Epithelial cell of proximal tubule (primary cell): ENCODE measurements around the gene MS4A15. TPM values are rescaled to one million over a fixed set of nuclear protein-coding genes. Genes with fewer than 3 reads are reported as not detected.
"Not testable (repeated sequence)": the region's sequence is repeated elsewhere in the genome, so short reads cannot be mapped to it uniquely, and the experiment has no call there.

Experiments used
- DNase-seq: peaks from one replicate; pipeline ENCODE4 v3.0.0-alpha.2; 2011; ENCODE audit warnings: low read depth
- H3K4me3 ChIP-seq: 2 replicates; pipeline ENCODE4 v1.5.1; 2011; ENCODE audit warnings: low read depth, mild to moderate bottlenecking, low read length
- CTCF ChIP-seq: conservative IDR thresholded peaks from 2 replicates; pipeline ENCODE4 v1.5.1; 2012; ENCODE audit warnings: low read depth, mild to moderate bottlenecking, low read length
- total RNA-seq: library from RNA; depleted of rRNA; stranded (reverse); fragments of >200 nt; gene quantifications from 2 replicates; pipeline ENCODE4 v1.2.3, GENCODE V29; 2015

Gene MS4A15
- total RNA-seq = not detected in 2 replicates

GRCh38 chr11:60756307-60757032 lies at the start of gene MS4A15:
TSS of gene MS4A15 (plus strand) at chr11:60756867. CDS start at chr11:60763734, 6,867 bp downstream.
- TF ChIP-seq CTCF = peak; percentile 50
- no peak for DNase-seq
- H3K4me3 ChIP-seq = no peak within 1 kb of the TSS

- DNase-seq = no peak
- TF ChIP-seq CTCF = no peak
- no peak overlapping the region for H3K4me3 ChIP-seq
These were observed 49.7 kb upstream of the MS4A15 start for GRCh38 chr11:60706931-60707330.

GRCh38 chr11:60710482-60710881 lies 46.2 kb upstream of the MS4A15 start:
- TF ChIP-seq CTCF = peak; percentile 17
- no peak for DNase-seq
- no peak overlapping the region for H3K4me3 ChIP-seq

GRCh38 chr11:60711276-60711675 lies 45.4 kb upstream of the MS4A15 start:
- no peak for TF ChIP-seq CTCF
- no peak for DNase-seq
- H3K4me3 ChIP-seq = no peak overlapping the region

GRCh38 chr11:60713423-60713822 lies 43.2 kb upstream of the MS4A15 start:
- H3K4me3 ChIP-seq, DNase-seq: not testable (repeated sequence)

GRCh38 chr11:60717956-60718355 lies 38.7 kb upstream of the MS4A15 start:
- no peak for TF ChIP-seq CTCF
- DNase-seq = no peak
- no peak overlapping the region for H3K4me3 ChIP-seq

- DNase-seq = no peak
- no peak overlapping the region for H3K4me3 ChIP-seq
- TF ChIP-seq CTCF = no peak
These were observed 37.9 kb upstream of the MS4A15 start for GRCh38 chr11:60718524-60719316.
